Stimulated activated CD8-positive, alpha-beta memory T cell treated with anti-CD3 and anti-CD28 coated beads, Interleukin-12 subunit alpha, Interleukin-12 subunit beta, amount 100 ng/mL, for 1 hour (primary cell): ENCODE measurements around the gene ANAPC4.
"Not testable (repeated sequence)": the region's sequence is repeated elsewhere in the genome, so short reads cannot be mapped to it uniquely, and the experiment has no call there.

Source experiments
- DNase-seq: peaks from one replicate; pipeline ENCODE4 v3.0.0-alpha.2; 2020; ENCODE audit warnings: low read depth

Gene ANAPC4

DNA sequence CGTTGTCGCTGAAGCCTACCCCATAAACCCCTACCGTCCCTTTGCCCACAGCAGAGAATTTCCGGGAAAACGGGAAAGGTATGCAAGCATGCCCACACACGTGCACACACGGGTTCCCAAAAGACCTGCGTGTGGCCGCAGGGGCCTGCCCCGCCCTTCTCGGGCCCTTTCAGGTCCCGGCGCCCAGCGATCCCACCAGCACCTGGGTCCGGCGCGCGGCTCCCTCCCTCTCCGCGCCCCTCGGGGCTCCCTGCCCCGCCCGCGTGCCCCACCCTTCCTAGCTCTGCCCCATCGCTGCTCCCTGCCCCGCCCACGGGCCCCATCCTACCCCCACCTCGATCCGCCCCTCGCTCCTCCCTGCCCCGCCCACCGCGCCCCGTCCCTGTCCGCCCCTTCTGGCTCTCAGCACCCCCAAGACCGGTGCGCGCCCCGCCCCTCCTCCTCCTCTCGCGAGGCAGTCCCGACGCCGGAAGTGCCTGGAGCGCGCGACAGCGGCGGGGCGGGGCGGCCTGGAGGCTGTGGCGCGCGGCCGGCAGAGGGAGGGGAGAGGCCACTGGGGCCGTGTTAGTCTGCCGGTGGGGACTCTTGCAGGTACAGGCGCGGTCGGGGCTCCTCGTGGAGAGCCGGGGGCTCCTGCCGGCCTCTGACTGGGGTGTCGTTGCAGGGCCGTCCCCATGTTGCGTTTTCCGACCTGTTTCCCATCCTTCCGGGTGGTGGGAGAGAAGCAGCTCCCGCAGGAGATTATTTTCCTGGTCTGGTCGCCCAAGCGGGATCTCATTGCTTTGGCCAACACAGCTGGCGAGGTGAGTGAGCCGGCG is at the start of gene ANAPC4:
TSS of gene ANAPC4 (plus strand) at position 510 of the 818 bp plus-strand sequence. CDS start at position 675, 165 bp downstream.
- DNase-seq, result peak; percentile 95

DNA sequence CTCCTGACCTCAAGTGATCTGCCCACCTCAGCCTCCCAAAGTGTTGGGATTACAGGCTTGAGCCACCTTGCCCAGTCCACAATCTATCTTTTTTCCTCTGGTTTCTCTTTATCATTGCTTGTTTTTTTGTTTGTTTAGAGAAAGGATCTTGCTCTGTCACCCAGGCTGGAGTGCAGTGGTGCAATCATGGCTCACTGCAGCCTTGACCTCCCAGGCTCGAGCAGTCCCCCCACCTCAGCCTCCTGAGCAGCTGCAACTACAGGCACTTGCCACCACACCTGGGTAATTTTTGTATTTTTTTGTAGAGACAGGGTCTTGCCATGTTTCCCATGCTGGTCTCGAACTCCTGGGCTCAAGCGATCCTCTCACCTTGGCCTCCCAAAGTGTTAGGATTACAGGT is 48.6 kb upstream of the ANAPC4 start:
- not testable (repeated sequence) for DNase-seq

GRCh38 chr4:25330335-25330734 is 46.7 kb upstream of the ANAPC4 start:
- no peak for DNase-seq

GRCh38 chr4:25330905-25331808 is 45.9 kb upstream of the ANAPC4 start:
- DNase-seq, result no peak

- DNase-seq, result no peak
Observed at GRCh38 chr4:25343671-25344070, 33.4 kb upstream of the ANAPC4 start.

- DNase-seq, result no peak
Observed at GRCh38 chr4:25345744-25346143, 31.3 kb upstream of the ANAPC4 start.

GRCh38 chr4:25346913-25347312 is 30.1 kb upstream of the ANAPC4 start:
- no peak for DNase-seq

DNA sequence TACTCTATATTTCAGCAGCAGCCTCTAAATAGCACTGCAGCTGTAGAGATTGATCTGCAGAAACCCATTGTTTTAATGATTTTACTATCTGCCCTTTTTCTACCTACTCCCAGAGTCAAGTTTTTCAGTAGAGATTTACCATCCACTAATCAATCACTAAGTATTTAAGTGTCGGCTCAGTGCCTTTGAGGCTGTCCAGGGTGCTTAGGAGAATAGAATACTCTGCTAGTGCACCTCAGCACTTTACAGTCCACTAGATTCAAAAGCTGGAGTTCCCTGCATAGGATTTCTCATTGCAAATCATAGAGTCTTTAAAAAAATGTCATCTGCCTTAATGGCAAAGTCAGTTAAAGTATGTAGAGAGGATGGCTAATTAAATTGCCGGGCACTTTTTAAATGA is 29.6 kb upstream of the ANAPC4 start:
- DNase-seq, result no peak

DNA sequence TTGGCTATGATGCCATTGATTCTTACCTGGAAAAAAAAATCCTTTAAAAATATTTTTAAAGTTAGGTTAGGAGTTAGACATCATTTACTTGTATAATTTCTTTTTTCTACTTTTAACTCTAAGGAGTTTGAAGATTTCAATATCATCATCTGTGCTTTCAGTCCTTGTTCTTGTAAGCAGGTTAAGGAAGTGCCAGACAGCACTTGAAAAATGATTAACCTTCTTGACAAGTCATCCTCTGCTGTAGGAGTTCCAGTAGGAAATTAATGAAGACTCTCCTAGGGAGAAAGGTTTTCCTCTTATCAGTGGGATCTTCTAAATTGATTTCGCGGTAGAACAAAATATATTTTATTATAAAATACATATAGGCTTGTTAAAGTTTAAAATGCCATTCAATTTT is 29.1 kb upstream of the ANAPC4 start:
- no peak for DNase-seq

- no peak for DNase-seq
Observed at GRCh38 chr4:25350561-25350960, 26.5 kb upstream of the ANAPC4 start.

- no peak for DNase-seq
Observed at GRCh38 chr4:25351777-25352416, 25.2 kb upstream of the ANAPC4 start.

- DNase-seq, result no peak
Observed at GRCh38 chr4:25356068-25356467, 21.0 kb upstream of the ANAPC4 start.

GRCh38 chr4:25358515-25359275 is 18.4 kb upstream of the ANAPC4 start:
- no peak for DNase-seq

DNA sequence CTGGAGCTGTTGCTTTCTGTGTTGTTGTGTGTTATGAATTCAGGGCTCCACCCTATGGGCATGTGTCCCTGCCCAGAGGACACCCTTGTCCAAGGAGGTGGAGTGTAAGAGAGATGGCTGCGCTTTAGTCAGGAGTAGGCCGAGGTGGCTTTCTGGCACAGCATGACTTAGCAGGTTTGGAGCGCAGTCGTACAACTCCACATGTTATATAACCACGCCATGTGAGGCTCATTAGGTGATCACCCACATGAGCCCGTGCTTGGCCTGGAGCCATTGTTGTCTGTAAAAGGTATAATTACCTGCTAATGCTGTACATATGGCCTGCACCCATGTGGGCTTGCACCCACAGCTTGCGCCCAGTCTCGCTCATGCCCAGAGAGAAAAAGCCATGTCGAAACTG is 15.8 kb upstream of the ANAPC4 start:
- no peak for DNase-seq

GRCh38 chr4:25367004-25367621 is 9.9 kb upstream of the ANAPC4 start:
- no peak for DNase-seq

GRCh38 chr4:25367877-25368276 is 9.2 kb upstream of the ANAPC4 start:
- DNase-seq, result no peak

- DNase-seq, result no peak
Observed at GRCh38 chr4:25368315-25368714, 8.7 kb upstream of the ANAPC4 start.

DNA sequence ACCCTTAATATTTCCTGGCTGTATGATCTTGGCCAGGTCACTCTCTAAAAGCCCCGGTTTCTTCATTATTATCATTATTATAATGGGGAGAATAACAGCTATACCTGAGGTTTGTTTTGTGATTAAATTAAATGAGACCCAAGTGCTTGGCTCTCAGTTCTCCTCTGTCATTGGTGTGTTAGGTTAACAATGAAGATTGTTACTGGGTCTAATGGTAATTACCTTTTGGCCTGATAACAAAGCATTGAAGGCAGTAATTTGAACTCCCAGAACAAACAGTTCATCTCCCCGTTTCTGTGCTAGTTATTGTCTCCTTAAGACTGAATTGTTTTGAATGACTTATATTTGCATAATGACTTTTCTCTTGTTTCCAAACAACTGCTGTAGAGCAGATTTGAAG is 6.8 kb upstream of the ANAPC4 start:
- DNase-seq, result no peak

- DNase-seq, result not testable (repeated sequence)
Observed at GRCh38 chr4:25372549-25372948, 4.5 kb upstream of the ANAPC4 start.

DNA sequence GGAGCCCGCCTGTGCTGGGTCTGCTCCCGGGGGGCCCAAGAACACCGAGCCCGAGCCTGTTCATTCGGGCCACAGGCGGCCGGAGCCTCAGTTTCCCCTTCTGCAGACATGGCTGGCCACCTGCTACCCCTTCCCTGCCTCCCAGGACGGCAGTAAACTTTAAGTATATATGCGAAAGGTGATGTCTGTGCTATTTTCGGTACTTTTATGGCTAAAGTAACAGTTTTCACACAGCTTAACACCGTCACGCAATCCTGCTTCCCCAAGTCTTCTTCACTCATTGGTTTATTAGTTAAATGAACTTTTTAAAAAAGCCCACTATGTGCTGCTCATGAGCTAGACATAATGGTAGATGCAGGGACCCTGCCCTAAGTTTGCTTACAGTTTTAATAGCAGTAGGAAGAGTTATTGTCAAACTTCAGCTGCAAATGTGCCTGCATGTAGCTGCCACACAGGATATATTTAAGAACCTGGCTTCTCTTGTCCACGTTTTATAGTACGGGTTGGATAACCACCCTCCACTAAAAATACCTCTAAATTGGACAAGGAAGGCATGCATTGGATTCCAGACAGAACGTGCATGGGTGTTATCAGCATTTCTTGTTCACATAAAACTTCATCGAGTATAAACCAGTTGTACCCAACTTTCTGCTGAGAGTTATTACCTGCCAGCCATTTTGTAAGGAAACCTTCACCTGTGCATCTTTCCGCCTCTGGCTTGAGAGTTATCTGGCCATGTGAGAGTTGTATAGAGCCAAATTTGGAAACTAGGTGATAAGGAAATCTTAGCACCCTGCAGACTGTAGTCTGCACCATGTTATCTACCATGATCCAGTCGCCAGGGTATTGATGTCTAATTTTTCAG is 741 bp downstream of the ANAPC4 start:
- no peak for DNase-seq

GRCh38 chr4:25378437-25378743 is 1.3 kb downstream of the ANAPC4 start:
- DNase-seq, result no peak
